CD14-positive monocyte (primary cell): Measurements from ENCODE around the gene KIRREL3. TPM values are rescaled to one million over a fixed set of nuclear protein-coding genes. Genes with fewer than 3 reads are reported as not detected.

Experiments
- DNase-seq, 3 donors: peaks; one replicate each; pipeline ENCODE4 v3.0.0-alpha.2; 2011 to 2022
- H2AFZ ChIP-seq: 2 replicates; pipeline ENCODE4 v1.6.0; 2012; ENCODE audit warnings: mild to moderate bottlenecking, low read depth, low read length, inconsistent platforms; ENCODE audit not compliant: insufficient read depth, poor library complexity, severe bottlenecking
- H3K27ac ChIP-seq, 2 donors: 1 replicate in 1 of 2; 2 replicates in 1 of 2; pipeline ENCODE4 v1.5.1; 2012 to 2013; ENCODE audit warnings: low read length in 2 of 2, control low read depth in 1 of 2, inconsistent platforms in 1 of 2, low read depth in 1 of 2, mild to moderate bottlenecking in 1 of 2
- H3K27me3 ChIP-seq, 2 donors: one replicate each; pipeline versions ENCODE4 v1.6.0 to v1.6.1; 2011 to 2013; ENCODE audit warnings: low read length in 2 of 2; ENCODE audit not compliant: control insufficient read depth in 2 of 2, insufficient read depth in 2 of 2
- H3K36me3 ChIP-seq, 2 donors: replicated peaks in 1 of 2; 1 replicate in 1 of 2; 2 replicates in 1 of 2; pipeline versions ENCODE4 v1.5.1 to v1.6.1; 2012 to 2013; ENCODE audit warnings: low read length in 2 of 2, control low read depth in 1 of 2, inconsistent platforms in 1 of 2, mild to moderate bottlenecking in 1 of 2; ENCODE audit not compliant: insufficient read depth in 2 of 2, control insufficient read depth in 1 of 2
- H3K4me1 ChIP-seq, 2 donors: 1 replicate in 1 of 2; 2 replicates in 1 of 2; pipeline versions ENCODE4 v1.5.1 to v1.6.1; 2012 to 2013; ENCODE audit warnings: low read length in 2 of 2, control low read depth in 1 of 2, inconsistent platforms in 1 of 2, mild to moderate bottlenecking in 1 of 2, moderate library complexity in 1 of 2; ENCODE audit not compliant: insufficient read depth in 2 of 2, control insufficient read depth in 1 of 2
- H3K4me2 ChIP-seq: replicated peaks from 2 replicates; pipeline ENCODE3; 2012; ENCODE audit warnings: low read length, moderate library complexity, mild to moderate bottlenecking; ENCODE audit not compliant: poor library complexity, severe bottlenecking; ENCODE audit errors: extremely low read depth
- H3K4me3 ChIP-seq, 3 experiments: fragments of 200-600 bp in 1 of 3; sonication (generic) in 1 of 3; replicated peaks in 1 of 3; 1 replicate in 2 of 3; 2 replicates in 1 of 3; pipeline ENCODE4 v1.5.1; 2011 to 2013; ENCODE audit warnings: low read length in 3 of 3, mild to moderate bottlenecking in 3 of 3, control low read depth in 2 of 3, low read depth in 2 of 3, inconsistent platforms in 1 of 3, moderate library complexity in 1 of 3
- H3K79me2 ChIP-seq: 2 replicates; pipeline ENCODE4 v1.6.0; 2012; ENCODE audit warnings: mild to moderate bottlenecking, control low read depth, inconsistent platforms, low read length, moderate library complexity; ENCODE audit not compliant: insufficient read depth
- H3K9ac ChIP-seq: 2 replicates; pipeline ENCODE4 v1.6.0; 2017; ENCODE audit warnings: low read length, mild to moderate bottlenecking; ENCODE audit not compliant: insufficient read depth, poor library complexity, severe bottlenecking
- H3K9me3 ChIP-seq, 2 donors: replicated peaks in 1 of 2; 1 replicate in 1 of 2; 2 replicates in 1 of 2; pipeline versions ENCODE4 v1.5.1 to v1.6.1; 2012 to 2013; ENCODE audit warnings: low read length in 2 of 2, control low read depth in 1 of 2; ENCODE audit not compliant: control insufficient read depth in 1 of 2, insufficient read depth in 1 of 2
- H4K20me1 ChIP-seq: 2 replicates; pipeline ENCODE4 v1.6.0; 2012; ENCODE audit warnings: mild to moderate bottlenecking, low read length, control low read depth, moderate library complexity; ENCODE audit not compliant: insufficient read depth
- H3K27ac Mint-ChIP-seq, 7 donors: one replicate each; pipeline ENCODE4 v1.8.0; 2020; ENCODE audit warnings: mild to moderate bottlenecking in 7 of 7, mixed read lengths in 7 of 7, moderate library complexity in 6 of 7, inconsistent platforms in 2 of 7
- H3K27me3 Mint-ChIP-seq, 3 donors: one replicate each; pipeline ENCODE4 v1.8.0; 2021 to 2022; ENCODE audit warnings: low read depth in 3 of 3, mild to moderate bottlenecking in 3 of 3, mixed read lengths in 3 of 3, moderate library complexity in 3 of 3, inconsistent platforms in 1 of 3
- H3K36me3 Mint-ChIP-seq, 2 donors: one replicate each; pipeline ENCODE4 v1.8.0; 2020; ENCODE audit warnings: mixed read lengths in 2 of 2, inconsistent platforms in 1 of 2, mild to moderate bottlenecking in 1 of 2
- H3K4me1 Mint-ChIP-seq: one replicate; pipeline ENCODE4 v1.8.0; 2020; ENCODE audit warnings: mild to moderate bottlenecking, mixed read lengths
- H3K4me3 Mint-ChIP-seq, 2 donors: one replicate each; pipeline ENCODE4 v1.8.0; 2020; ENCODE audit warnings: mild to moderate bottlenecking in 2 of 2, mixed read lengths in 2 of 2, moderate library complexity in 1 of 2
- H3K9me3 Mint-ChIP-seq, 7 donors: one replicate each; pipeline ENCODE4 v1.8.0; 2020 to 2022; ENCODE audit warnings: mixed read lengths in 7 of 7, mild to moderate bottlenecking in 6 of 7, moderate library complexity in 6 of 7, inconsistent platforms in 2 of 7
- WGBS: methylation state at CpG from one replicate; pipeline ENCODE4 v1.1.5; 2013; ENCODE audit warnings: missing lambda C conversion rate; ENCODE audit not compliant: insufficient coverage; 5-methylcytosine and 5-hydroxymethylcytosine counted together
- intact Hi-C, 2 donors: fragments of 100-400 bp; cut with micrococcal nuclease; formaldehyde crosslinking; loops; one replicate each; pipeline versions ENCODE4 v1.15.0 to v1.15.1; 2023
- polyA plus RNA-seq, 3 donors: library from polyadenylated mRNA; depleted of rRNA in 1 of 3; unstranded in 2 of 3; stranded (reverse) in 1 of 3; fragments of 300-500 nt in 2 of 3; fragments of >200 nt in 1 of 3; fragmentation: Illumina TruSeq in 2 of 3; gene quantifications; 1 replicate in 2 of 3; 2 replicates in 1 of 3; pipeline ENCODE4 v1.2.3, GENCODE V29; 2012 to 2021
- TF ChIP-seq, protein P1 (sequence below): fragments of 200-600 bp; IDR thresholded peaks from one replicate; pipeline ENCODE4 v1.8.0; 2022; ENCODE audit warnings: antibody characterized with exemption, mild to moderate bottlenecking

The KIRREL3 gene
- polyA plus RNA-seq, 3 donors = not detected

DNA sequence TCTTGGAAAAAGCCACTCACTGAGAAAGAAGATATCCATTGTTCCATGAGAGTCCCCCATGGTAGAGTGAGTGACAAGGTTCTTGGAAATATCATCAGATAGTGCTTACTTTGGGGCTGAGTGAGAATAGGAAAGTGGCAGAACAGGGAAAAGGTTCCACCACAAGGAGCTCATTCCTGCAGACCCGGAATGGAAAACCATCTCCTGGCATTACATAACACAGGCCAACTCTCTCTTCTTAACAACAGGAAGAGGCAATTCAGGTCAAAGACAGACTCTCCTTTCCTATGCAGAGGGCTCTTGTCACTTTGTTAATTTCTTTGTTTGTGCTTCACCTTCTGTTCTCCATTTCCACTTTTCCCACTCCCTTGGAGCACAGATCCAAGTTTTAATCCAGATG, 259.7 kb downstream of the KIRREL3 start:
- Mint-ChIP-seq H3K4me3 (no peak overlapping the region), H3K4me1 (peaks cover 27% of the 10 kb centered on the region), H3K9me3 (no peaks in the 10 kb centered on the region), H3K36me3 (no peaks in the 10 kb centered on the region), H3K27ac (no peak overlapping the region), H3K27me3 (peaks cover 1 to 2% (median 1%) of the 10 kb centered on the region in 3 donors)
- no peak for DNase-seq
- H4K20me1 ChIP-seq = no peaks in the 10 kb centered on the region
- H2AFZ ChIP-seq = no peak overlapping the region
- no peaks in the 10 kb centered on the region for H3K9me3 ChIP-seq
- no peaks in the 10 kb centered on the region for H3K27me3 ChIP-seq
- H3K4me3 ChIP-seq = no peak overlapping the region
- no peaks in the 10 kb centered on the region for H3K36me3 ChIP-seq
- no CpG with 5 or more reads among the region's 1 CpG for WGBS
- TF ChIP-seq, protein P1, sequence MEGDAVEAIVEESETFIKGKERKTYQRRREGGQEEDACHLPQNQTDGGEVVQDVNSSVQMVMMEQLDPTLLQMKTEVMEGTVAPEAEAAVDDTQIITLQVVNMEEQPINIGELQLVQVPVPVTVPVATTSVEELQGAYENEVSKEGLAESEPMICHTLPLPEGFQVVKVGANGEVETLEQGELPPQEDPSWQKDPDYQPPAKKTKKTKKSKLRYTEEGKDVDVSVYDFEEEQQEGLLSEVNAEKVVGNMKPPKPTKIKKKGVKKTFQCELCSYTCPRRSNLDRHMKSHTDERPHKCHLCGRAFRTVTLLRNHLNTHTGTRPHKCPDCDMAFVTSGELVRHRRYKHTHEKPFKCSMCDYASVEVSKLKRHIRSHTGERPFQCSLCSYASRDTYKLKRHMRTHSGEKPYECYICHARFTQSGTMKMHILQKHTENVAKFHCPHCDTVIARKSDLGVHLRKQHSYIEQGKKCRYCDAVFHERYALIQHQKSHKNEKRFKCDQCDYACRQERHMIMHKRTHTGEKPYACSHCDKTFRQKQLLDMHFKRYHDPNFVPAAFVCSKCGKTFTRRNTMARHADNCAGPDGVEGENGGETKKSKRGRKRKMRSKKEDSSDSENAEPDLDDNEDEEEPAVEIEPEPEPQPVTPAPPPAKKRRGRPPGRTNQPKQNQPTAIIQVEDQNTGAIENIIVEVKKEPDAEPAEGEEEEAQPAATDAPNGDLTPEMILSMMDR = no peak
- H3K4me2 ChIP-seq = no peak overlapping the region
- no peak overlapping the region for H3K27ac ChIP-seq
- peaks cover 0 to 6% of the 10 kb centered on the region in 2 donors for H3K4me1 ChIP-seq
- H3K79me2 ChIP-seq = no peaks in the 10 kb centered on the region
- intact Hi-C loops = no loop called here
- no peak overlapping the region for H3K9ac ChIP-seq

GRCh38 chr11:126739499-126740145, 260.9 kb downstream of the KIRREL3 start:
- Histone ChIP-seq H2AFZ (no peak overlapping the region), H3K36me3 (no peaks in the 10 kb centered on the region), H3K9me3 (no peaks in the 10 kb centered on the region), H3K27ac (no peak overlapping the region), H3K4me2 (no peak overlapping the region), H3K4me3 (no peak overlapping the region), H4K20me1 (no peaks in the 10 kb centered on the region), H3K27me3 (no peaks in the 10 kb centered on the region), H3K9ac (no peak overlapping the region), H3K79me2 (no peaks in the 10 kb centered on the region), H3K4me1 (peaks cover 0 to 6% of the 10 kb centered on the region in 2 donors)
- peaks cover 27% of the 10 kb centered on the region for H3K4me1 Mint-ChIP-seq
- no peaks in the 10 kb centered on the region for H3K9me3 Mint-ChIP-seq
- no peak for DNase-seq
- H3K4me3 Mint-ChIP-seq = no peak overlapping the region
- TF ChIP-seq, protein P1 = no peak
- 86% methylated on average over 1 of the region's 2 CpGs for WGBS
- peak overlapping the region in 1 of 7 donors; percentile 42 for H3K27ac Mint-ChIP-seq
- intact Hi-C loops = no loop called here
- H3K36me3 Mint-ChIP-seq = no peaks in the 10 kb centered on the region
- H3K27me3 Mint-ChIP-seq = peaks cover 1 to 3% (median 2%) of the 10 kb centered on the region in 3 donors
